GM12878 (cell line): ENCODE measurements around the gene RALGAPB. TPM values are rescaled to one million over a fixed set of nuclear protein-coding genes. Genes with fewer than 3 reads are reported as not detected.

Experiments
- ATAC-seq: fragments of 200-7000 bp; cut with Tn5 transposase; 3 replicates; pipeline ENCODE4 v1.9.1; 2020; ENCODE audit warnings: mild to moderate bottlenecking, moderate library complexity
- BruUV-seq: library from RNA; stranded (reverse); fragments of 400-500 nt; replicated peaks from 2 replicates; lab custom pipeline; 2021; lab: Mats Ljungman, UMichigan
- CTCF ChIA-PET: fragments of 300-600 bp; sonication (Branson Sonifier 250); formaldehyde crosslinking; extraction: SDS; loops from one replicate; lab custom pipeline; 2021; ENCODE audit warnings: inconsistent platforms; lab: Yijun Ruan, JAX
- POLR2A ChIA-PET: fragments of 350-600 bp; formaldehyde crosslinking; extraction: SDS; loops from one replicate; lab custom pipeline; 2021; ENCODE audit warnings: inconsistent platforms; lab: Charles Lee
- RAD21 ChIA-PET: fragments of 300-600 bp; sonication (Branson Sonifier 250); formaldehyde crosslinking; loops from one replicate; lab custom pipeline; 2023; ENCODE audit warnings: antibody characterized with exemption; ENCODE audit not compliant: unreplicated experiment; lab: Charles Lee
- SMC1A ChIA-PET: fragments of 300-600 bp; sonication (Branson Sonifier 250); formaldehyde crosslinking; loops from one replicate; lab custom pipeline; 2023; ENCODE audit not compliant: unreplicated experiment, uncharacterized antibody; lab: Charles Lee
- DNase-seq: peaks from one replicate; pipeline ENCODE4 v3.0.0-alpha.2; 2011; ENCODE audit warnings: low read depth, low spot score
- FAIRE-seq: peaks from 3 replicates; lab custom pipeline; 2011; peaks lifted over from hg19 to GRCh38; lab: Jason Lieb, UNC
- H2AFZ ChIP-seq: 2 replicates; pipeline ENCODE4 v1.6.0; 2011; ENCODE audit warnings: low read depth, low read length, control low read depth; ENCODE audit not compliant: control insufficient read depth
- H3K27ac ChIP-seq: 2 replicates; pipeline ENCODE4 v1.5.1; 2011; ENCODE audit warnings: control low read depth; ENCODE audit not compliant: control insufficient read depth, insufficient read depth
- H3K27me3 ChIP-seq, 2 experiments: replicated peaks in 1 of 2; 2 replicates each; pipeline versions ENCODE4 v1.6.0 to v1.6.1; 2011; ENCODE audit warnings: low read length in 1 of 2; ENCODE audit not compliant: control insufficient read depth in 2 of 2, insufficient read depth in 2 of 2
- H3K36me3 ChIP-seq, 2 experiments: 2 replicates each; pipeline ENCODE4 v1.5.1; 2011; ENCODE audit warnings: low read length in 1 of 2; ENCODE audit not compliant: control insufficient read depth in 2 of 2, insufficient read depth in 2 of 2
- H3K4me1 ChIP-seq: 2 replicates; pipeline ENCODE4 v1.6.1; 2011; ENCODE audit warnings: mild to moderate bottlenecking, low read length, moderate library complexity, mixed read lengths; ENCODE audit not compliant: control insufficient read depth, insufficient read depth
- H3K4me2 ChIP-seq: 2 replicates; pipeline ENCODE4 v1.6.0; 2011; ENCODE audit warnings: control low read depth; ENCODE audit not compliant: control insufficient read depth, insufficient read depth
- H3K4me3 ChIP-seq: fragments of 200-600 bp; sonication (generic); 2 replicates; pipeline ENCODE4 v1.5.1; 2016
- H3K79me2 ChIP-seq: 2 replicates; pipeline ENCODE4 v1.6.0; 2011; ENCODE audit warnings: low read length; ENCODE audit not compliant: control insufficient read depth, insufficient read depth
- H3K9ac ChIP-seq: 2 replicates; pipeline ENCODE4 v1.8.0; 2011; ENCODE audit warnings: low read length, control low read depth, mixed read lengths; ENCODE audit not compliant: control insufficient read depth, insufficient read depth
- H3K9me3 ChIP-seq: replicated peaks from 3 replicates; pipeline ENCODE4 v1.5.1; 2011; ENCODE audit warnings: mild to moderate bottlenecking, low read length; ENCODE audit not compliant: control insufficient read depth, insufficient read depth
- H4K20me1 ChIP-seq: 2 replicates; pipeline ENCODE4 v1.6.0; 2011; ENCODE audit not compliant: control insufficient read depth, insufficient read depth
- BMI1 ChIP-seq: fragments of 450-650 bp; IDR thresholded peaks from 2 replicates; pipeline ENCODE4 v1.6.1; 2016; ENCODE audit warnings: mild to moderate bottlenecking, moderate library complexity, borderline replicate concordance
- CBFB ChIP-seq: IDR thresholded peaks from 2 replicates; pipeline ENCODE4 v1.6.1; 2016; ENCODE audit warnings: antibody characterized with exemption, low read depth
- CHD4 ChIP-seq: fragments of 200-600 bp; sonication (generic); IDR thresholded peaks from 2 replicates; pipeline ENCODE4 v1.6.1; 2016; ENCODE audit warnings: mild to moderate bottlenecking
- ELK1 ChIP-seq: IDR thresholded peaks from 2 replicates; pipeline ENCODE4 v1.6.1; 2012; ENCODE audit warnings: low read depth, low read length, improper control_type of control experiment
- FOS ChIP-seq: IDR thresholded peaks from 3 replicates; pipeline ENCODE4 v1.6.1; 2011; ENCODE audit warnings: borderline replicate concordance; ENCODE audit not compliant: insufficient read length; ENCODE audit errors: extremely low read depth
- FOXM1 ChIP-seq: IDR thresholded peaks from 2 replicates; pipeline ENCODE4 v1.6.1; 2012; ENCODE audit warnings: low read depth, mild to moderate bottlenecking, inconsistent platforms, low read length, moderate library complexity
- HDGF ChIP-seq: fragments of 450-650 bp; IDR thresholded peaks from 2 replicates; pipeline ENCODE4 v1.6.1; 2016; ENCODE audit warnings: antibody characterized with exemption
- KAT2A ChIP-seq: conservative IDR thresholded peaks from 2 replicates; pipeline ENCODE4 v1.6.1; 2011; ENCODE audit warnings: low read depth, low read length; ENCODE audit not compliant: control insufficient read depth
- MEF2B ChIP-seq: fragments of 450-650 bp; IDR thresholded peaks from 2 replicates; pipeline ENCODE4 v1.6.1; 2018; ENCODE audit warnings: mild to moderate bottlenecking, moderate library complexity; ENCODE audit not compliant: partially characterized antibody, poor library complexity, severe bottlenecking
- MTA2 ChIP-seq: fragments of 450-650 bp; IDR thresholded peaks from 2 replicates; pipeline ENCODE4 v1.6.1; 2016; ENCODE audit warnings: low read depth, mild to moderate bottlenecking, moderate library complexity
- MYC ChIP-seq: IDR thresholded peaks from 2 replicates; pipeline ENCODE4 v1.6.1; 2011; ENCODE audit warnings: mild to moderate bottlenecking, low read length, moderate library complexity, inconsistent platforms; ENCODE audit not compliant: insufficient read depth, insufficient replicate concordance, insufficient read length, severe bottlenecking
- NR2C1 ChIP-seq: fragments of 450-650 bp; IDR thresholded peaks from 2 replicates; pipeline ENCODE4 v1.6.1; 2017; ENCODE audit warnings: antibody characterized with exemption, mild to moderate bottlenecking, moderate library complexity
- RBBP5 ChIP-seq: fragments of 200-600 bp; sonication (generic); conservative IDR thresholded peaks from 2 replicates; pipeline ENCODE4 v1.6.1; 2016
- RELA ChIP-seq: fragments of 450-650 bp; IDR thresholded peaks from 2 replicates; pipeline ENCODE4 v1.8.0; 2014; ENCODE audit warnings: borderline replicate concordance; ENCODE audit not compliant: partially characterized antibody
- SP1 ChIP-seq: IDR thresholded peaks from one replicate; pipeline ENCODE4 v1.6.1; 2011; ENCODE audit warnings: low read depth, low read length
- SPI1 ChIP-seq: IDR thresholded peaks from 2 replicates; pipeline ENCODE4 v1.6.1; 2011; ENCODE audit warnings: low read depth, mild to moderate bottlenecking, low read length, moderate library complexity, borderline replicate concordance; ENCODE audit not compliant: insufficient read depth
- USF2 ChIP-seq: IDR thresholded peaks from 2 replicates; pipeline ENCODE4 v1.6.1; 2011; ENCODE audit warnings: low read depth, low read length, improper control_type of control experiment, borderline replicate concordance
- ZNF592 ChIP-seq: fragments of 450-650 bp; IDR thresholded peaks from 2 replicates; pipeline ENCODE4 v1.6.1; 2017; ENCODE audit warnings: mild to moderate bottlenecking, moderate library complexity
- WGBS: methylation state at CpG from one replicate; pipeline ENCODE4 v1.1.6; 2016; ENCODE audit warnings: low lambda C conversion rate; ENCODE audit not compliant: insufficient replicate concordance, insufficient coverage; ENCODE audit errors: missing lambda C conversion rate; 5-methylcytosine and 5-hydroxymethylcytosine counted together
- in situ Hi-C: fragments of 300-500 bp; cut with MboI; formaldehyde crosslinking; loops from 9 replicates; pipeline ENCODE4 v1.14.3; 2018; ENCODE audit warnings: mixed read lengths
- intact Hi-C: fragments of 100-400 bp; cut with micrococcal nuclease; formaldehyde crosslinking; loops from one replicate; pipeline ENCODE4 v1.14.2; 2022; ENCODE audit not compliant: unreplicated experiment
- polyA plus RNA-seq, 11 experiments: library from polyadenylated mRNA; depleted of rRNA in 4 of 11; unstranded in 6 of 11; stranded (reverse) in 5 of 11; fragments of >200 nt; fragmentation: Nextera tagmentation in 4 of 11; fragmentation: Illumina TruSeq in 1 of 11; extraction: Ambion mirVana in 4 of 11; extraction: Trizol in 1 of 11; gene quantifications; 1 replicate in 1 of 11; 2 replicates in 10 of 11; pipeline versions ENCODE4 v1.2.1 to v1.2.3, GENCODE V29; 2011 to 2016; ENCODE audit warnings: inconsistent platforms in 2 of 11, missing spikeins in 2 of 11, low read depth in 1 of 11
- total RNA-seq, 4 experiments: library from RNA; depleted of rRNA in 3 of 4; stranded (reverse); fragments of >200 nt in 3 of 4; fragmentation: Illumina TruSeq in 1 of 4; extraction: Trizol in 1 of 4; gene quantifications; 2 replicates each; pipeline versions ENCODE4 v1.2.1 to v1.2.3, GENCODE V29; 2013 to 2021
- TF ChIP-seq, protein P1 (sequence below): fragments of 150-350 bp; IDR thresholded peaks from 2 replicates; pipeline ENCODE4 v1.6.1; 2014; ENCODE audit warnings: mild to moderate bottlenecking, low read depth, low read length

RALGAPB gene
- total and polyA plus RNA-seq, 10 of the 15 experiments (the other 5 are each of a cell fraction or from before 2014, with no cell fraction given) = 3.7 to 23.2 (median 15.5) TPM

GRCh38 chr20:38441916-38442315 is 30.7 kb upstream of the RALGAPB start:
- Histone ChIP-seq H3K79me2 (peaks cover 7% of the 10 kb centered on the region), H3K9ac (no peak overlapping the region), H3K4me3 (no peak overlapping the region), H3K4me1 (no peaks in the 10 kb centered on the region), H3K36me3 (no peaks in the 10 kb centered on the region), H2AFZ (no peak overlapping the region), H3K4me2 (no peak overlapping the region), H3K27me3 (no peaks in the 10 kb centered on the region), H4K20me1 (no peaks in the 10 kb centered on the region), H3K9me3 (no peaks in the 10 kb centered on the region), H3K27ac (no peak overlapping the region)
- ChIA-PET CTCF (no interaction called here), RAD21 (no interaction called here), POLR2A (no interaction called here), SMC1A (no interaction called here)
- DNase-seq = no peak
- intact Hi-C loops (no loop called here), in situ Hi-C loops (no loop called here)
- 68% methylated on average over 9 of the region's 9 CpGs for WGBS
- BruUV-seq = no TSS peak
- ATAC-seq = no peak
- FAIRE-seq = no peak
- TF ChIP-seq FOXM1 = no peak
- TF ChIP-seq ELK1 = no peak
- no peak for TF ChIP-seq MYC
- TF ChIP-seq ZNF592 = no peak
- no peak for TF ChIP-seq NR2C1
- no peak for TF ChIP-seq BMI1
- no peak for TF ChIP-seq CHD4
- TF ChIP-seq SP1 = no peak
- TF ChIP-seq MTA2 = no peak
- TF ChIP-seq FOS = no peak
- TF ChIP-seq, protein P1, sequence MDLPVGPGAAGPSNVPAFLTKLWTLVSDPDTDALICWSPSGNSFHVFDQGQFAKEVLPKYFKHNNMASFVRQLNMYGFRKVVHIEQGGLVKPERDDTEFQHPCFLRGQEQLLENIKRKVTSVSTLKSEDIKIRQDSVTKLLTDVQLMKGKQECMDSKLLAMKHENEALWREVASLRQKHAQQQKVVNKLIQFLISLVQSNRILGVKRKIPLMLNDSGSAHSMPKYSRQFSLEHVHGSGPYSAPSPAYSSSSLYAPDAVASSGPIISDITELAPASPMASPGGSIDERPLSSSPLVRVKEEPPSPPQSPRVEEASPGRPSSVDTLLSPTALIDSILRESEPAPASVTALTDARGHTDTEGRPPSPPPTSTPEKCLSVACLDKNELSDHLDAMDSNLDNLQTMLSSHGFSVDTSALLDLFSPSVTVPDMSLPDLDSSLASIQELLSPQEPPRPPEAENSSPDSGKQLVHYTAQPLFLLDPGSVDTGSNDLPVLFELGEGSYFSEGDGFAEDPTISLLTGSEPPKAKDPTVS = no peak
- TF ChIP-seq MEF2B = no peak
- no peak for TF ChIP-seq HDGF
- no peak for TF ChIP-seq RELA
- TF ChIP-seq KAT2A = no peak
- no peak for TF ChIP-seq USF2
- no peak for TF ChIP-seq RBBP5
- no peak for TF ChIP-seq CBFB
- TF ChIP-seq SPI1 = no peak
